ENCODE data around the gene ZNF541. TPM values are rescaled to one million over a fixed set of nuclear protein-coding genes. Genes with fewer than 3 reads are reported as not detected.

ZNF541 gene
- polyA plus RNA-seq (2012; ENCODE audit: insufficient read depth, insufficient read length, low read depth): 0.23 TPM

GRCh38 chr19:47573071-47574026, at the start of gene ZNF541:
Gene ZNF541, minus strand, starts transcription at chr19:47573148. Its CDS starts 17,292 bp downstream, at chr19:47555856.
- Histone ChIP-seq H3K36me3 (no peaks in the 10 kb centered on the region), H3K27me3 (no peaks in the 10 kb centered on the region), H3K4me1 (no peaks in the 10 kb centered on the region), H3K4me3 (ENCODE audit: low read depth, low read length) (no peak within 1 kb of the TSS), H3K9me3 (no peaks in the 10 kb centered on the region)
- TF ChIP-seq, protein P1, sequence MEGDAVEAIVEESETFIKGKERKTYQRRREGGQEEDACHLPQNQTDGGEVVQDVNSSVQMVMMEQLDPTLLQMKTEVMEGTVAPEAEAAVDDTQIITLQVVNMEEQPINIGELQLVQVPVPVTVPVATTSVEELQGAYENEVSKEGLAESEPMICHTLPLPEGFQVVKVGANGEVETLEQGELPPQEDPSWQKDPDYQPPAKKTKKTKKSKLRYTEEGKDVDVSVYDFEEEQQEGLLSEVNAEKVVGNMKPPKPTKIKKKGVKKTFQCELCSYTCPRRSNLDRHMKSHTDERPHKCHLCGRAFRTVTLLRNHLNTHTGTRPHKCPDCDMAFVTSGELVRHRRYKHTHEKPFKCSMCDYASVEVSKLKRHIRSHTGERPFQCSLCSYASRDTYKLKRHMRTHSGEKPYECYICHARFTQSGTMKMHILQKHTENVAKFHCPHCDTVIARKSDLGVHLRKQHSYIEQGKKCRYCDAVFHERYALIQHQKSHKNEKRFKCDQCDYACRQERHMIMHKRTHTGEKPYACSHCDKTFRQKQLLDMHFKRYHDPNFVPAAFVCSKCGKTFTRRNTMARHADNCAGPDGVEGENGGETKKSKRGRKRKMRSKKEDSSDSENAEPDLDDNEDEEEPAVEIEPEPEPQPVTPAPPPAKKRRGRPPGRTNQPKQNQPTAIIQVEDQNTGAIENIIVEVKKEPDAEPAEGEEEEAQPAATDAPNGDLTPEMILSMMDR (IDR thresholded peaks at IDR 0.05; ENCODE audit: low read depth, low read length): no peak
- DNase-seq: no peak

DNA sequence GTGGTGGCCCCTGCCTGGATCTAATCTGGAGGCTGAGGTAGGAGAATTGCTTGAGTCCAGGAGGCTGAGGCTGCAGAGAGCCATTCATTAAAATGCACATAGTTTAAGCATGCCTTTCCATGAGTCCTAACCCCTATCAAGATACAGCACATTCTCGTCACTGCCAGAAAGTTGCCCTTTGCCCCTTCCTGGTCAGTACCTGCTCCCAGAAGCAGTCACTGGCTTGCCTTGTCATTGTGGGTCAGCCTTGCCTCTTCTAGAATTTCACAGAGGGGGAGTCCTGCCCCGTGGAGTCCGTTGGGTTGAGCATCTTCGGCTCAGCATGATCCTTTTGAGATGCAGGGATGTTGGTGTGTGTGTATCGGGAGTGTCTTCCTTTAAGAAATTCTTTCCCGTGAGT, 46.8 kb upstream of the ZNF541 start:
- H3K9me3 ChIP-seq: no peaks in the 10 kb centered on the region
- no peak for DNase-seq
- no peaks in the 10 kb centered on the region; the same call in 1 of the 2 replicates for H3K36me3 ChIP-seq
- TF ChIP-seq, protein P1 (IDR thresholded peaks at IDR 0.05; ENCODE audit: low read depth, low read length): no peak
- H3K4me1 ChIP-seq: no peaks in the 10 kb centered on the region
- H3K4me3 ChIP-seq (ENCODE audit: low read depth, low read length): no peak overlapping the region
- H3K27me3 ChIP-seq: no peaks in the 10 kb centered on the region

DNA sequence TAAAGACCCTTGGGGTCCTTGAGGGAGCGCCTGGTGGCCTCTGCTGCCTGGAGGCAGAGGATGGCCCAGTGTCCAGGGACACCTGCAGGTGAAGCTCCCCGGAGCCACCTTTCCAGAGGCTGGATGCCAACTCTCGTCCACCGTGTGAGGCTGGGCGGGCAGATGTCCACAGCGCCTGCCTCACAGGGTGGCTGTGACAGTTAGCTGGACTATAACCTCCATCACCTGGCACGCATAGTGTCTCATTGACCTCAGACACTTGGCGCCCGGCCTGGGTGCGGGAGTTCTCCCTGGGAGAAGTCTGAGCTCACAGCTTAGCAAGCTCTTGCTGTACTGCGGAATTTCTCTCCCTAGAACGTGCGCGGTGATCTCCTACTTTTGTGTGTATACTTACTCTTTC, 45.8 kb upstream of the ZNF541 start:
- H3K36me3 ChIP-seq: no peaks in the 10 kb centered on the region; the same call in 1 of the 2 replicates
- no peaks in the 10 kb centered on the region for H3K4me1 ChIP-seq
- H3K27me3 ChIP-seq: no peaks in the 10 kb centered on the region
- no peak overlapping the region for H3K4me3 ChIP-seq (ENCODE audit: low read depth, low read length)
- DNase-seq: no peak
- TF ChIP-seq, protein P1 (IDR thresholded peaks at IDR 0.05; ENCODE audit: low read depth, low read length): no peak
- no peaks in the 10 kb centered on the region for H3K9me3 ChIP-seq

GRCh38 chr19:47615714-47616113, 42.8 kb upstream of the ZNF541 start:
- H3K4me1 ChIP-seq: no peaks in the 10 kb centered on the region; the same call in 1 of the 2 replicates
- TF ChIP-seq, protein P1 (IDR thresholded peaks at IDR 0.05; ENCODE audit: low read depth, low read length): no peak
- H3K27me3 ChIP-seq: no peaks in the 10 kb centered on the region

DNA sequence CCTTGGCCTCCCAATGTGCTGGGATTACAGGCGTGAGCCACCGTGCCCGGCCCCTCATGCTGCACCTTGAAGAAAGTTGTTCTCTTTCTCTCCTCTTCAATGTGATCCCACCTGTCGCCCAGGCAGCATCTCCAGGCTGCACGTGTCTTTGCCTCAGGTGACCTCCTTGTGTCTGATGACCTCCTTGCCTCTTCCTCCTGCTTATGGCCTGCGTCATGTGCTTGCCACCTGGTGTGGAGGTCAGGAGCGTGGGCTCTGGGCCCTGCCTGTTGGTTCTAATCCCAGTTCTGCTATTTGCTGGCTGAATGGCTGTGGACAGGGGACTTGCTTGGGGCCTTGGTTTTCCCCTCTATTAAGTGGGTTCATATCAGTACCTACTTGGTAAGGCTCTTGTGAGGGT, 42.3 kb upstream of the ZNF541 start:
- H3K4me3 ChIP-seq (ENCODE audit: low read depth, low read length): no peak overlapping the region
- H3K4me1 ChIP-seq: no peaks in the 10 kb centered on the region; the same call in 1 of the 2 replicates
- TF ChIP-seq, protein P1 (IDR thresholded peaks at IDR 0.05; ENCODE audit: low read depth, low read length): no peak
- no peak for DNase-seq
- H3K9me3 ChIP-seq: no peaks in the 10 kb centered on the region
- no peaks in the 10 kb centered on the region for H3K27me3 ChIP-seq
- no peaks in the 10 kb centered on the region; the same call in 1 of the 2 replicates for H3K36me3 ChIP-seq

More at GRCh38 chr19:47615714-47616113, 42.8 kb upstream of the ZNF541 start:
- DNase-seq: no peak
- H3K9me3 ChIP-seq: no peaks in the 10 kb centered on the region
- no peak overlapping the region for H3K4me3 ChIP-seq (ENCODE audit: low read depth, low read length)
- H3K36me3 ChIP-seq: no peaks in the 10 kb centered on the region; the same call in 1 of the 2 replicates

DNA sequence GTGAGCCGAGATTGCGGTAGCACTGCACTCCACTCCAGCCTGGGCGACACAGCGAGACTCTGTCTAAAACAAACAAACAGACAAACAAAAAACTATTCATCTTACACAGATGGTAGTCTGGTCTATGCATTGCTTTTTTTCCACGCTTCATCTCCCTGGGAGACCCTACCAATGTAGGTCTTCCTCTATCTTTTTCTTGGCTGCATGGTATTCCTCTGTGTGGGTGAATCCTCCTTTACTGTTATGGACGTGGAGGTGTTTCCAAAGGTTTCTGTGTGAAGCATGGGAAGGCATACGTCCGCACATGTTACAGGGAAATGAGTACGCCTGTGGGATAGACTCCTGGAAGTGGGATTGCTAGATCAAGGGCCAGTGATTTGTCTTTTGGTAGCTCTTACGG, 41.6 kb upstream of the ZNF541 start:
- H3K27me3 ChIP-seq: no peaks in the 10 kb centered on the region
- no peaks in the 10 kb centered on the region; the same call in 1 of the 2 replicates for H3K4me1 ChIP-seq
- H3K36me3 ChIP-seq: no peaks in the 10 kb centered on the region; the same call in 1 of the 2 replicates
- TF ChIP-seq, protein P1 (IDR thresholded peaks at IDR 0.05; ENCODE audit: low read depth, low read length): no peak
- H3K4me3 ChIP-seq (ENCODE audit: low read depth, low read length): no peak overlapping the region
- no peaks in the 10 kb centered on the region for H3K9me3 ChIP-seq
- no peak for DNase-seq

Data from BE2C (cell line).